HUDEP-2 (cell line): Measurements from ENCODE around the gene NEU4.
"Not testable (repeated sequence)": the region's sequence is repeated elsewhere in the genome, so short reads cannot be mapped to it uniquely, and the experiment has no call there.

ENCODE experiments used
- DNase-seq, 76 experiments: peaks; one replicate each; lab custom pipeline; 2025; ENCODE audit not compliant: unreplicated experiment in 76 of 76; lab: John Stamatoyannopoulos, UW

NEU4 gene

GRCh38 chr2:241798081-241798630, 10.8 kb upstream of the NEU4 start:
- peak in 5 of 76 experiments; percentile 10 to 30 (median 15) for DNase-seq

DNA sequence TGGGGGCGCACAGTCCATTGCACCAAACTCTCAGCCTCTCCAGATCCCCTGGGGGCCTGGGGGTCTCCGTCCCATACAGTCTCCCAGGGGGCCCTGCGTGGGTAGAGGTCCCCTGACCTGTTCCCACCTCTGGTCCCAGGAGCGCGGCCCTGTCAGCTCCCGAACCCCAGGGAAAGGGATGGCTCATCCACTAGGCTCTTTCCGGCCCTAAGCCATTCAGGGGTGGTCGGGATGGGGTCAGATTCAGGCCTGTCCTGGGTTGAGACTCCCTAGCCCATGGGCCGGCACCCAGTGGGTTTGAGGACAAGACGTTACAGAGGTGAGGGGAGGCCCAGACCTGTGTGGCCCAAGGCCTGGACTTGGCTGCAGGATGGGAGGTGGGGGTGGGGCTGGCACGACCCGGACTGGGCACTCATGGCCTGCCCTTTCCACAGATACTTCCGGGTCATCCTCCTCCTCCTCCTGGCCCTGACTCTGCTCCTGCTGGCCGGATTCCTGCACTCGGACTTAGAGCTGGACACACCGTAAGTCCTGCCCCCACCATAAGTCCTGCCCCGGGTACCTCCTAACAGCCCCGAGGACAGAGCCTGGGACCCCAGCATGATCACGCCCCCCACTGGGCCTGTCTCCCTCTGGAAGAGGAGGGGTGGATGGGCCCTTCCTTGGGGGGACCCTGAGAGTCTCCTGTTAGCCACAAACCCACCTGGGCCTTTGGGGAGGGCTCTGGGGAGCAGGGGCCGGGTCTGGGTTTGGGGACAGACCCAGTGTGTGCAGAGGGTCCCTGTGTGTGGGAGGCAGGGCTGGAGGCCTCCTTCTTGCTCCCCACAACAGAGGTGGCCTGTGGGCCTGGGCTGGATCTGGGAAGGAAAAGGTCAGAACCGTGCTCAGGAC, 10.1 kb upstream of the NEU4 start:
- DNase-seq = no peak

GRCh38 chr2:241799522-241800197, 9.3 kb upstream of the NEU4 start:
- DNase-seq = no peak

- DNase-seq = not testable (repeated sequence)
Observed at GRCh38 chr2:241800198-241800903, 8.6 kb upstream of the NEU4 start.

GRCh38 chr2:241801611-241802420, 7.2 kb upstream of the NEU4 start:
- DNase-seq = peak in 4 of 76 experiments; percentile 13 to 44 (median 28)

DNA sequence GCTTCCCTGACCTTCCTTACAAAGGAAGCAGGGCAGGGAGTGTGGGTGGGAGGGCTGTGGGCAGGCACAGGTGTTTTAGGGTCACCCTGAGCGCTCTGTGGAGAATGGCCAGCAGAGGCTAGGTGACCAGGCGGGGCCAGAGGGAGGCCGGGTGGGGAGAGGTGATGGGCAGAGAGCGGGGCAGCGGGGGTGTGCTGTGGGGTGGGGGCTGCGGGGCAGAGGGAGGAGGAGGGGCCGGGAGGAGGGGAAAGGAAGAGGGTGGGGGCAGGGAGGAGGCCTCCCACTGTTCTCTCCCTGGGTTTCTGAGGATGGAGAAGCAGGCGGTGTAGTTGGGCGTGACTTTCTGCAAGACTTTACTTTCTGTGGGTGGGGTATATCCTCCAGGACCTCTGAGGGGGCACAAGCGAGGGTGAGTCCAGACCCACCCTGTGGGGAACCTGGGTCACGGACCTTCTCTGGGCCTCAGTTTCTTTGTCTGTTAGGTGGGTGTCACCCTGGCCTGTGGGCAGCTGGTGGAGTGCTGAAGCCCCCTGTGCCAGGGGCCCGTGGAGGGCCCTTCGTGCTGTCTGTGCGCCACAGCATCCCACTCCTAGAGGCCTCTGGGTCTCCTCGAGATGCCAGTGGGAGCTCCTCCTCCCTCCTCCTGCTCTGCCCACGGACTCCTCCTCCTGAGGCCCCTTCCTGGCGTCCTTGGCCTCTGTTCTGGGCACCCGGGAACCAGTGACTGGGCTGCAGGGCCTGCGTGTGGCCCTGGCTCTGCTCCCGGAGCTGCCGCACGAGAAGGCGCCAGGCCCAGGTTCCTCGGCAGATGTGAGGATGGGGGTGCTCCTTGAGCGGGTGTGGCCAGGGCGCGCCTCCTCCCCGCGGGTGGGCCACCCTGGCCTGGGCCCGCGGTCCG, 6.3 kb upstream of the NEU4 start:
- DNase-seq = no peak

GRCh38 chr2:241803387-241804325, 5.3 kb upstream of the NEU4 start:
- DNase-seq = peak in 11 of 76 experiments; percentile 6 to 48 (median 23)

DNA sequence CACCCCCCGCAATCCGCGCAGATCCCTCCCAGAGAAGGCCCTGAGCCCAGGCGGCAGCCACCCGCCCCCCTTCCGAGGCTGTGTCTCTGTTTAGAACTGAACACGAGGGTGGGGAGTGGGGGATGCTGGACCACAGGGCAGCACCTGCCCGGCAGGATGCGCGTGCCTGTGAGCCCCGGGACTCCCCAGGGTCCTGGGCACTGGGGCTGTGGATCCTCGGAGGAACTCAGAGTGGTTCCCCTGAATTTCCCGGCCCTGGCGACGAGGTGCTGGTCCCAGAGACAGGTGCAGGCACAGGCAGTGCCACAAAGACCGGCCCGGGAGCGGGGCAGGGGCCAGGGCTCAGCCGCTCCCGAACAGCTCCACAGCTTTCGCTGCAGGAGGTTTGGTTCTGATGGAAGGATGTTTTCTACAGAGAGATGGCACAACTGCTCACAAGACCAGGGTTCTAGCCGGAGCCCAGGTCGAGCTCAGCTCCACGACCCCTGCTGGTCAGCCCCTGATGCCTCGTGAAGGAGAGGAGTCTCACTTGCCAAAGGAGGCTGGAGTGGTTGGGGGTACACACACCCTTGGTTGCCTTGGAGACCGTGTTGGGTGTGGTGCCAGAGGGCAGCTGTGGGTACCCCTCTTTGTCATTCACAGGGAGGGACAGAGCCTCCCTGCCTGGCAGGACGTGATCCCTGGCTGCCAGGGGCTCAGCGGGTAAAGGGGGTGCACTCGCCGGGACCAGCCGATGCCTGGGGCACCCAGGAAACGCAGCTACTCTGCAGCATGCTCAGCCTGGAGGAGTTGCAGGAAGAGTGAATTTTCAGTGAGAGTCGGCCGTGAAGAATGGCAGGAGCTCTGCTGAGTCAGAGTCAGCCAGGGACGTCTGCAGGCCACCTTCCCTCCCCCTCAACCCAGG, 4.4 kb upstream of the NEU4 start:
- peak in 11 of 76 experiments; percentile 4 to 56 (median 37) for DNase-seq

DNA sequence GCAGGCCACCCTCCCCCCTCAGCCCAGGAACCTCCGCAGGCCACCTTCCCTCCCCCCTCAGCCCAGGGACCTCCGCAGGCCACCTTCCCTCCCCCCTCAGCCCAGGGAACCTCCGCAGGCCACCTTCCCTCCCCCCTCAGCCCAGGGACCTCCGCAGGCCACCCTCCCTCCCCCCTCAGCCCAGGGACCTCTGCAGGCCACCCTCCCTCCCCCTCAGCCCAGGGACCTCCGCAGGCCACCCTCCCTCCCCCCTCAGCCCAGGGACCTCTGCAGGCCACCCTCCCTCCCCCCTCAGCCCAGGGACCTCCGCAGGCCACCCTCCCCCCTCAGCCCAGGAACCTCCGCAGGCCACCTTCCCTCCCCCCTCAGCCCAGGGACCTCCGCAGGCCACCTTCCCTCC, 2.8 kb upstream of the NEU4 start:
- peak in 1 of 76 experiments; percentile 8 for DNase-seq

- no peak for DNase-seq
Observed at GRCh38 chr2:241808051-241808720, 807 bp upstream of the NEU4 start.

DNA sequence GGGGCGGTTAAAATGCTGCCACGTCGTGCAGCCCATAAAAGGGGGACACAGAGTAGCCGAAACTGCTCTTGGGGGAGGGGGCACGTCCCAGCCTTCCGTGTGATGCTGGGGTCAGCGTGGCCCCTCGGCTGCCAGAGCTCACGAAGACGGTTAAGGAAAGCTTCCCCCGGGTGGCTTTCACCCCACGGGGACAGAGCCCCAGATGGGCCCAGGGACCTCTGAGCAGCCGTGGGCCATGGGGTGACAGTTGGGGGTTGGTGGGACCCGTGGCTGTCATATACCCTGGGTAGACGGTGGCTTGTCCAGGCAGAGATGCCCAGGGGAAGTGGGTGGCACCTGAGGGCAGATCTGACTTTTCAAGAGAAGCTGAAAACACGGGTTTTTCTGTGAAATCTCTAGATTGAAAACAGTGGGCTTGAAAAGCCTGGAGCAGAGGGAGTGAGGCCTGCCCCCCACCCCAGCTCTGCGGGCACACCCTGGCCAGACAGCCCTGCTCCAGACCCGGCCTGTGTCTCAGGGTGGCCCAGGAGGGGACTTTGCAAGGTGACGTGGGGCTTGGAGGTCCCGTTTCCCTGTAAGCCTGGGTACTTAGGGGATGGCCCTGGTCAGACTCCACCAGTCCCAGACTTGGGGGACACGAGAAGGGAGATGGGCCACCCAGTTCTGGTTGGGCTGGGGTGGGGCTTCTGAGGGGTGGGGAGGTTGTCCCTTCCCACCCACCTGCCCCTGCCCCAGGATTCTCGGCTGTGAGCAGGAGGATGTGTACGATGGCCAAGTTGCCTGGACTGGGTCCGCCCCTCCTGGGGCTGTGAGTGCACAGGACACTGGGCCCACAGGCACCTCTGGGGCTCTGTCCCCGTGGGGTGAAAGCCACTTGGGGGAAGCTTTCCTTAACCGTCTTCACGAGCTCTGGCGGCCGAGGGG, 652 bp downstream of the NEU4 start:
- no peak for DNase-seq

DNA sequence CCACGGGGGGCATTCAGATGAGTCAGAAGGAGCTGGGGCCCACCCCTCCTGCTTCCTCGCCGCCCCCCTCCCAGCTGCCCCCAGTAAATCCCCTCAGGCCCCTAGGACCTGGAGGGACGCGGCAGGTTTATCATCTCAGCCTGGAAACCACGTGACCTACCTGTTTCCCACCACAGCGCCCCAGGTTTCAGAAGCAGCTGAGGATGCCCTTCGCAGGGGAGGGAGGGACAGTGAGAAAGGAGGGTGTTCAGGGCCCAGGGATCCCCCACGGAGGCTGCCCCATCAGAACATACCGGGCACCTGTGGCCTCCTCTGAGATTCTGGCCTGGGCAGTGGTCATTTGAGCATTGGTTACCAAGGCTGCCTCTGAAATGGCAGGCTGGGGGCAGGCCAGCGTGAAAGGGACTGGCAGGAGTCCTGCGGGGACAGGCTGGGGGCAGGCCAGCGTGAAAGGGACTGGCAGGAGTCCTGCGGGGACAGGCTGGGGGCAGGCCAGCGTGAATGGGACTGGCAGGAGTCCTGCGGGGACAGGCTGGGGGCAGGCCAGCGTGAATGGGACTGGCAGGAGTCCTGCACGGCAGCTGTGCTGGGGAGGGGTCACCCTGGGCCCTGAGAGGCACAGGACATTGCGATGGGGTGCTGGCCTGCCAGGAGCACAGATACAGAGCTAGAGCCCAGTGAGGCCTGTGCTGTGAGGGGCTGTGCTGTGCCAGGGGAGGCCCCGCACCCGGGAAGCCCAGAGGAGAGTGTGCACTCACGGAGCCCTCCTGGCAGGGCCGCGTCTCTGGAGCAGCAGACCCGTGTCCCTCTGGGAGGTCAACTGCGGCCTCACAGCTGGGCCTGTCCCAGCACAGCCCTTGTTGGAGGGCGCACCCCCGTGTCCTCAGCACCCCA, 1.6 kb downstream of the NEU4 start:
- DNase-seq = no peak

- DNase-seq = no peak
Observed at GRCh38 chr2:241811201-241811951, 2.4 kb downstream of the NEU4 start.
